ENCODE data around the gene UACA.

GRCh38 chr15:70647396-70647795 is 116.0 kb downstream of the UACA start:
- TF ChIP-seq POLR2A (IDR thresholded peaks at IDR 0.05) (no peak), CTCF (IDR thresholded peaks at IDR 0.05) (no peak), POLR2AphosphoS5 (IDR thresholded peaks at IDR 0.05) (no peak)
